A549 (cell line): ENCODE measurements around the gene ZNF791. TPM values are rescaled to one million over a fixed set of nuclear protein-coding genes. Genes with fewer than 3 reads are reported as not detected.

Source experiments
- ATAC-seq, 2 experiments: fragments of 200-7000 bp in 1 of 2; fragments of >200 bp in 1 of 2; cut with Nextera tagmentation in 1 of 2; cut with Tn5 transposase in 1 of 2; 3 replicates each; pipeline versions ENCODE4 v1.8.0 to v1.9.1; 2018 to 2020; ENCODE audit warnings: mild to moderate bottlenecking in 1 of 2, moderate library complexity in 1 of 2
- CTCF ChIA-PET: fragments of 300-600 bp; sonication (Branson Sonifier 250); formaldehyde crosslinking; extraction: SDS; loops from one replicate; lab custom pipeline; 2021; ENCODE audit warnings: antibody characterized with exemption, inconsistent platforms; lab: Yijun Ruan, JAX
- POLR2A ChIA-PET: fragments of 350-600 bp; formaldehyde crosslinking; extraction: SDS; loops from one replicate; lab custom pipeline; 2021; ENCODE audit warnings: antibody characterized with exemption, inconsistent platforms; lab: Yijun Ruan, JAX
- DNase-seq, 2 experiments: peaks; one replicate each; pipeline versions ENCODE4 v3.0.0 to v3.0.0-alpha.2; 2011 to 2016; ENCODE audit warnings: low read depth in 1 of 2, low spot score in 1 of 2
- FAIRE-seq: peaks from 2 replicates; lab custom pipeline; 2011; peaks lifted over from hg19 to GRCh38; lab: Jason Lieb, UNC
- H3K27ac ChIP-seq, 2 experiments: fragments of >200 bp; sonication (Bioruptor Twin); formaldehyde crosslinking; 3 replicates each; pipeline ENCODE4 v1.5.1; 2016 to 2017
- H3K4me1 ChIP-seq: fragments of >200 bp; sonication (Bioruptor Twin); formaldehyde crosslinking; 3 replicates; pipeline ENCODE4 v1.6.1; 2016
- H3K4me2 ChIP-seq: fragments of >200 bp; sonication (Bioruptor Twin); formaldehyde crosslinking; 3 replicates; pipeline ENCODE4 v1.6.1; 2016
- H3K4me3 ChIP-seq: fragments of >200 bp; sonication (Bioruptor Twin); formaldehyde crosslinking; 3 replicates; pipeline ENCODE4 v1.5.1; 2016
- H3K9me3 ChIP-seq: fragments of >200 bp; sonication (Bioruptor Twin); formaldehyde crosslinking; 3 replicates; pipeline ENCODE4 v1.6.1; 2016
- BHLHE40 ChIP-seq: IDR thresholded peaks from 2 replicates; pipeline ENCODE4 v1.6.1; 2012; ENCODE audit warnings: low read depth, low read length, inconsistent platforms
- CBX2 ChIP-seq: fragments of 200-600 bp; sonication (generic); IDR thresholded peaks from 2 replicates; pipeline ENCODE4 v1.6.1; 2016; ENCODE audit warnings: low read depth, mild to moderate bottlenecking, borderline replicate concordance
- ELK1 ChIP-seq: fragments of 150-350 bp; IDR thresholded peaks from 2 replicates; pipeline ENCODE4 v1.6.1; 2014; ENCODE audit warnings: low read depth, mild to moderate bottlenecking, low read length
- FOSL2 ChIP-seq, 2 experiments: fragments of 450-650 bp in 1 of 2; fragments of >200 bp in 1 of 2; sonication (Bioruptor Twin) in 1 of 2; formaldehyde crosslinking; IDR thresholded peaks; 2 replicates each; pipeline versions ENCODE4 v1.5.0 to v1.6.1; 2016 to 2020; ENCODE audit warnings: mild to moderate bottlenecking in 1 of 2, moderate library complexity in 1 of 2
- FOXS1 ChIP-seq: fragments of 250-450 bp; sonication (Bioruptor Pico); IDR thresholded peaks from 2 replicates; pipeline ENCODE4 v1.5.0; 2020; ENCODE audit warnings: mild to moderate bottlenecking, moderate library complexity
- HEYL ChIP-seq: fragments of 250-450 bp; sonication (Bioruptor Pico); IDR thresholded peaks from 2 replicates; pipeline ENCODE4 v1.8.0; 2021; ENCODE audit warnings: mild to moderate bottlenecking, moderate library complexity
- HOXB13 ChIP-seq: fragments of 250-450 bp; sonication (Bioruptor Pico); IDR thresholded peaks from 2 replicates; pipeline ENCODE4 v1.5.0; 2020; ENCODE audit warnings: low read depth, mild to moderate bottlenecking, moderate library complexity
- JUN ChIP-seq, 2 experiments: fragments of >200 bp; sonication (Bioruptor Twin); formaldehyde crosslinking; IDR thresholded peaks; 2 replicates in 1 of 2; 3 replicates in 1 of 2; pipeline ENCODE4 v1.6.1; 2016 to 2017
- JUNB ChIP-seq: fragments of >200 bp; sonication (Bioruptor Twin); formaldehyde crosslinking; IDR thresholded peaks from 2 replicates; pipeline ENCODE4 v1.6.1; 2016
- KDM1A ChIP-seq: fragments of 200-600 bp; sonication (generic); IDR thresholded peaks from 2 replicates; pipeline ENCODE4 v1.6.1; 2016; ENCODE audit warnings: low read depth, mild to moderate bottlenecking
- MAZ ChIP-seq: fragments of 150-350 bp; IDR thresholded peaks from 2 replicates; pipeline ENCODE4 v1.6.1; 2014; ENCODE audit warnings: antibody characterized with exemption, low read depth, low read length, borderline replicate concordance
- NFE2L2 ChIP-seq: fragments of 150-350 bp; conservative IDR thresholded peaks from 2 replicates; pipeline ENCODE4 v1.6.1; 2014; ENCODE audit warnings: low read length
- PHF8 ChIP-seq: fragments of 200-600 bp; sonication (generic); IDR thresholded peaks from 2 replicates; pipeline ENCODE4 v1.6.1; 2016; ENCODE audit warnings: low read depth, mild to moderate bottlenecking, antibody characterized with exemption, moderate library complexity, borderline replicate concordance
- POLR2A ChIP-seq: IDR thresholded peaks from 2 replicates; pipeline ENCODE4 v1.6.1; 2012; ENCODE audit warnings: mild to moderate bottlenecking, low read length
- RARB ChIP-seq: fragments of 250-450 bp; sonication (Bioruptor Pico); IDR thresholded peaks from 2 replicates; pipeline ENCODE4 v1.8.0; 2021; ENCODE audit warnings: mild to moderate bottlenecking, moderate library complexity
- RCOR1 ChIP-seq: fragments of 150-350 bp; IDR thresholded peaks from 2 replicates; pipeline ENCODE4 v1.6.1; 2014; ENCODE audit warnings: antibody characterized with exemption, low read length, low read depth
- RFX5 ChIP-seq: fragments of 450-650 bp; IDR thresholded peaks from 2 replicates; pipeline ENCODE4 v1.7.1; 2014; ENCODE audit warnings: antibody characterized with exemption, mild to moderate bottlenecking, moderate library complexity
- WGBS: methylation state at CpG from one replicate; pipeline ENCODE4 v1.1.6; 2017; ENCODE audit errors: missing lambda C conversion rate; 5-methylcytosine and 5-hydroxymethylcytosine counted together
- polyA plus RNA-seq, 4 experiments: library from polyadenylated mRNA; depleted of rRNA in 3 of 4; stranded (reverse); fragments of >200 nt; fragmentation: RNase III in 1 of 4; extraction: RNeasy Plus Mini Kit Qiagen cat#74134 plus additional on column Dnase treatment in 1 of 4; gene quantifications; 2 replicates in 3 of 4; 3 replicates in 1 of 4; pipeline ENCODE4 v1.2.3, GENCODE V29; 2011 to 2017
- TF ChIP-seq, protein P1 (sequence below): IDR thresholded peaks from 2 replicates; pipeline ENCODE4 v1.6.1; 2012
- TF ChIP-seq, protein P2 (sequence below): fragments of >200 bp; sonication (Bioruptor Twin); formaldehyde crosslinking; IDR thresholded peaks from 3 replicates; pipeline ENCODE4 v1.6.1; 2016

Gene ZNF791
- polyA plus RNA-seq, 2 of the 4 experiments (the other 2 are of a cell fraction) = 4.5 to 7.1 TPM

GRCh38 chr19:12626958-12627357 is 16.2 kb downstream of the ZNF791 start (continued):
- TF ChIP-seq RFX5 = no peak
- TF ChIP-seq, all 56 proteins: peak for 0

DNA sequence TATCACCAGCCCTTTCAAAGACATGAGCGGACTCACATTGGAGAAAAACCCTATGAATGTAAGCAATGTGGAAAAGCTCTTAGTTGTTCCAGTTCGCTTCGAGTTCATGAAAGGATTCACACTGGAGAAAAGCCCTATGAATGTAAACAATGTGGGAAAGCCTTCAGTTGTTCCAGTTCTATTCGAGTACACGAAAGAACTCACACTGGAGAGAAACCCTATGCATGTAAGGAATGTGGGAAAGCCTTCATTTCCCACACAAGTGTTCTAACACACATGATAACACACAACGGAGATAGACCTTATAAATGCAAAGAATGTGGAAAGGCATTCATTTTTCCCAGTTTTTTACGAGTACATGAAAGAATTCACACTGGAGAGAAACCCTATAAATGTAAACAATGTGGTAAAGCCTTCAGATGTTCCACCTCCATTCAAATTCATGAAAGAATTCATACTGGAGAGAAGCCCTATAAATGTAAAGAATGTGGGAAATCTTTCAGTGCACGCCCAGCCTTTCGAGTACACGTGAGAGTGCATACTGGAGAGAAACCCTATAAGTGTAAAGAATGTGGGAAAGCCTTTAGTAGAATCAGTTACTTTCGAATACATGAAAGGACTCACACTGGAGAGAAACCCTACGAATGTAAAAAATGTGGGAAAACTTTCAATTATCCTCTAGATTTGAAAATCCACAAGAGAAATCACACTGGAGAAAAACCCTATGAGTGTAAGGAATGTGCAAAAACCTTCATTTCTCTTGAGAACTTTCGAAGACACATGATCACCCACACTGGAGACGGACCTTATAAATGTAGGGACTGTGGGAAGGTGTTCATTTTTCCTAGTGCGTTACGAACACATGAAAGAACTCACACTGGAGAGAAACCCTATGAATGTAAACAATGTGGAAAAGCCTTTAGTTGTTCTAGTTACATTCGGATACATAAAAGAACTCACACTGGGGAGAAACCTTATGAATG is 17.6 kb downstream of the ZNF791 start:
- Histone ChIP-seq H3K4me2 (no peak overlapping the region), H3K4me1 (no peaks in the 10 kb centered on the region), H3K9me3 (peaks cover 95% of the 10 kb centered on the region), H3K27ac (no peak overlapping the region), H3K4me3 (no peak overlapping the region)
- ChIA-PET POLR2A (no interaction called here), CTCF (no interaction called here)
- no peak for TF ChIP-seq FOXS1
- no peak for TF ChIP-seq NFE2L2
- peak; percentile 72; the same call in 1 of the 2 replicates for TF ChIP-seq KDM1A
- TF ChIP-seq PHF8 = no peak
- TF ChIP-seq, protein P1, sequence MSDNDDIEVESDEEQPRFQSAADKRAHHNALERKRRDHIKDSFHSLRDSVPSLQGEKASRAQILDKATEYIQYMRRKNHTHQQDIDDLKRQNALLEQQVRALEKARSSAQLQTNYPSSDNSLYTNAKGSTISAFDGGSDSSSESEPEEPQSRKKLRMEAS = no peak
- TF ChIP-seq POLR2A = no peak
- no peak for TF ChIP-seq ELK1
- no peak for TF ChIP-seq BHLHE40
- ATAC-seq (no peak), DNase-seq (peak in 1 of 2 experiments; percentile 56), FAIRE-seq (no peak)
- 95% methylated on average over 17 of the region's 17 CpGs for WGBS

DNA sequence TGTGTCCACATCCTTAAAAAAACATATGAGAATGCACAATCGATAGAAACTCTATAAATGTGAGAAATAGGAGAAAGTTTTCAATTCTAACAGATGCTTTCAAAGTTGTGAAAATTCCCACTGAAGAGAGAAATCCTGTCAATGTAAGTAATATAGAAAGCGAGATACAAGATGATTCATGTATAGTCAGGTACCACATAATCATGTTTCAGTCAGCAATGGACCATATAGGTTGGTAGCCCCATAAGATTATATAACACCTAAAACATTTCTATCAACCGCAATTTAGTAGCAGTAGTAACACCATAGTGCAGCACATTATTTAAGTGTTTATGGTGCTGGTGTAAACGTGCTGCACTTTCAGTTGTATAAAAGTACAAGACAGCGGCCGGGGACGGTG is 18.5 kb downstream of the ZNF791 start:
- CTCF ChIA-PET = no interaction called here
- Histone ChIP-seq H3K27ac (no peak overlapping the region), H3K4me1 (no peaks in the 10 kb centered on the region), H3K4me2 (no peak overlapping the region), H3K4me3 (no peak overlapping the region), H3K9me3 (peaks cover 96% of the 10 kb centered on the region)
- ATAC-seq = no peak
- 93% methylated on average over 7 of the region's 7 CpGs for WGBS
- no peak for DNase-seq
- TF ChIP-seq JUN (IDR thresholded peaks at IDR 0.05) = no peak
- no peak for TF ChIP-seq BHLHE40
- no peak for TF ChIP-seq MAZ
- TF ChIP-seq NFE2L2 = no peak
- TF ChIP-seq FOSL2 (IDR thresholded peaks at IDR 0.05) = no peak
- TF ChIP-seq FOSL2 (CRISPR knock-in tag; IDR thresholded peaks at IDR 0.05) = no peak
- TF ChIP-seq RCOR1 = no peak
- TF ChIP-seq, protein P2, sequence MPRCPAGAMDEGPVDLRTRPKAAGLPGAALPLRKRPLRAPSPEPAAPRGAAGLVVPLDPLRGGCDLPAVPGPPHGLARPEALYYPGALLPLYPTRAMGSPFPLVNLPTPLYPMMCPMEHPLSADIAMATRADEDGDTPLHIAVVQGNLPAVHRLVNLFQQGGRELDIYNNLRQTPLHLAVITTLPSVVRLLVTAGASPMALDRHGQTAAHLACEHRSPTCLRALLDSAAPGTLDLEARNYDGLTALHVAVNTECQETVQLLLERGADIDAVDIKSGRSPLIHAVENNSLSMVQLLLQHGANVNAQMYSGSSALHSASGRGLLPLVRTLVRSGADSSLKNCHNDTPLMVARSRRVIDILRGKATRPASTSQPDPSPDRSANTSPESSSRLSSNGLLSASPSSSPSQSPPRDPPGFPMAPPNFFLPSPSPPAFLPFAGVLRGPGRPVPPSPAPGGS = no peak
- TF ChIP-seq RARB (CRISPR knock-in tag) = no peak
- TF ChIP-seq HEYL = no peak
- no peak for TF ChIP-seq HOXB13 (CRISPR knock-in tag)
- TF ChIP-seq CBX2 = no peak
- no peak for TF ChIP-seq JUNB
- TF ChIP-seq, protein P1 = no peak
- no peak for TF ChIP-seq ELK1
- POLR2A ChIA-PET = interaction anchor here (0.7 kb wide), 1 partner anchor 854 kb away, joined by 6 read pairs; no protein-coding TSS in a partner anchor
- FAIRE-seq = no peak
